ENCODE results near the gene KIR3DL1.

DNA sequence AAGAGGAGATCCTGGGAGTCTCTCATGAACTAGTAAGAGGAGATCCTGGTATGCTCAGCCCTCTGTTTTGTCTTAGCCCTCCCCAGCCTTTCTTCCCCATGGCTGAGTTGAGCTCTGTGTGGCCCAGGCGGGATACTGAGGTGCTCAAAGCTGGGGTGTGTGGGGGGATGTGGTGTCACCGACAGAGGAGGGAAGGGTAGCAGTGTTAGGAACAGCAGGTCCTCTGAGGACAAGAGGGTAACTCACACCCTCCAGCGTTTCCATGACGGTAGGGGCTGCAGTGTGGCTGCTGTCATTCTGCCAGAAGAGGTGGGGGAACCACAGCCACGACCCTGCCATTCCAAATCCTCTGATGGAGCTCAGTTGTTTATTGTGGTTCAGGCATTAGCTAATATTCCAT lies 12.2 kb upstream of the KIR3DL1 start:
- no peak for TF ChIP-seq CTCF (IDR thresholded peaks at IDR 0.05)
- no peak for TF ChIP-seq POLR2A (IDR thresholded peaks at IDR 0.05)
